22Rv1 (cell line): ENCODE results near the gene TNFRSF8.

ENCODE experiments used
- ZFX ChIP-seq: fragments of 450-650 bp; IDR thresholded peaks from 2 replicates; pipeline ENCODE4 v1.6.1; 2017; ENCODE audit warnings: antibody characterized with exemption, borderline replicate concordance
- TF ChIP-seq, protein P1 (sequence below): fragments of 450-650 bp; IDR thresholded peaks from 2 replicates; pipeline ENCODE4 v1.5.1; 2017; ENCODE audit warnings: mild to moderate bottlenecking

- TF ChIP-seq, protein P1, sequence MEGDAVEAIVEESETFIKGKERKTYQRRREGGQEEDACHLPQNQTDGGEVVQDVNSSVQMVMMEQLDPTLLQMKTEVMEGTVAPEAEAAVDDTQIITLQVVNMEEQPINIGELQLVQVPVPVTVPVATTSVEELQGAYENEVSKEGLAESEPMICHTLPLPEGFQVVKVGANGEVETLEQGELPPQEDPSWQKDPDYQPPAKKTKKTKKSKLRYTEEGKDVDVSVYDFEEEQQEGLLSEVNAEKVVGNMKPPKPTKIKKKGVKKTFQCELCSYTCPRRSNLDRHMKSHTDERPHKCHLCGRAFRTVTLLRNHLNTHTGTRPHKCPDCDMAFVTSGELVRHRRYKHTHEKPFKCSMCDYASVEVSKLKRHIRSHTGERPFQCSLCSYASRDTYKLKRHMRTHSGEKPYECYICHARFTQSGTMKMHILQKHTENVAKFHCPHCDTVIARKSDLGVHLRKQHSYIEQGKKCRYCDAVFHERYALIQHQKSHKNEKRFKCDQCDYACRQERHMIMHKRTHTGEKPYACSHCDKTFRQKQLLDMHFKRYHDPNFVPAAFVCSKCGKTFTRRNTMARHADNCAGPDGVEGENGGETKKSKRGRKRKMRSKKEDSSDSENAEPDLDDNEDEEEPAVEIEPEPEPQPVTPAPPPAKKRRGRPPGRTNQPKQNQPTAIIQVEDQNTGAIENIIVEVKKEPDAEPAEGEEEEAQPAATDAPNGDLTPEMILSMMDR: no peak
- TF ChIP-seq ZFX: no peak
Measured at GRCh38 chr1:12039164-12039525, 24.0 kb upstream of the TNFRSF8 start.
